ENCODE data around the gene MED16. TPM values are rescaled to one million over a fixed set of nuclear protein-coding genes. Genes with fewer than 3 reads are reported as not detected.

MED16 gene
- total and polyA plus RNA-seq, 2 of the 13 experiments (the other 11 are each of a cell fraction or from before 2014, with no cell fraction given), result 13.3 to 14.8 TPM

GRCh38 chr19:892894-893689, at the start of gene MED16, which contains the start of gene RNU6-9 (continued):
- TF ChIP-seq ZMAT5 (CRISPR knock-in tag; IDR thresholded peaks at IDR 0.05; ENCODE audit: borderline replicate concordance, low read depth), result no peak
- no peak for TF ChIP-seq AHR (CRISPR knock-in tag; IDR thresholded peaks at IDR 0.05)
- no peak for TF ChIP-seq ZBTB39 (CRISPR knock-in tag; IDR thresholded peaks at IDR 0.05)
- no peak for TF ChIP-seq ZNF556 (CRISPR knock-in tag; IDR thresholded peaks at IDR 0.05; ENCODE audit: borderline replicate concordance)
- TF ChIP-seq RXRA (CRISPR knock-in tag; IDR thresholded peaks at IDR 0.05), result peak; percentile 24; the same call in 1 of the 2 replicates
- TF ChIP-seq, protein P1, sequence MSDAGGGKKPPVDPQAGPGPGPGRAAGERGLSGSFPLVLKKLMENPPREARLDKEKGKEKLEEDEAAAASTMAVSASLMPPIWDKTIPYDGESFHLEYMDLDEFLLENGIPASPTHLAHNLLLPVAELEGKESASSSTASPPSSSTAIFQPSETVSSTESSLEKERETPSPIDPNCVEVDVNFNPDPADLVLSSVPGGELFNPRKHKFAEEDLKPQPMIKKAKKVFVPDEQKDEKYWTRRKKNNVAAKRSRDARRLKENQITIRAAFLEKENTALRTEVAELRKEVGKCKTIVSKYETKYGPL (CRISPR knock-in tag; IDR thresholded peaks at IDR 0.05), result peak; percentile 18; the same call in 1 of the 2 replicates
- TF ChIP-seq ZNF710 (CRISPR knock-in tag; IDR thresholded peaks at IDR 0.05; ENCODE audit: borderline replicate concordance), result no peak
- TF ChIP-seq ZNF746 (CRISPR knock-in tag; IDR thresholded peaks at IDR 0.05), result no peak
- no peak for TF ChIP-seq ZNF274 (CRISPR knock-in tag; IDR thresholded peaks at IDR 0.05)
- TF ChIP-seq ARNTL (CRISPR knock-in tag; IDR thresholded peaks at IDR 0.05), result no peak
- TF ChIP-seq RFX3 (CRISPR knock-in tag; IDR thresholded peaks at IDR 0.05), result no peak
- TF ChIP-seq HES4 (CRISPR knock-in tag; IDR thresholded peaks at IDR 0.05; ENCODE audit: borderline replicate concordance), result peak; percentile 68; the same call in 1 of the 2 replicates
- TF ChIP-seq HCFC1 (IDR thresholded peaks at IDR 0.05; ENCODE audit: low read depth, low read length), result no peak
- TF ChIP-seq, protein P2, sequence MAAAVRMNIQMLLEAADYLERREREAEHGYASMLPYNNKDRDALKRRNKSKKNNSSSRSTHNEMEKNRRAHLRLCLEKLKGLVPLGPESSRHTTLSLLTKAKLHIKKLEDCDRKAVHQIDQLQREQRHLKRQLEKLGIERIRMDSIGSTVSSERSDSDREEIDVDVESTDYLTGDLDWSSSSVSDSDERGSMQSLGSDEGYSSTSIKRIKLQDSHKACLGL (CRISPR knock-in tag; IDR thresholded peaks at IDR 0.05), result no peak
- TF ChIP-seq ETS1 (CRISPR knock-in tag; IDR thresholded peaks at IDR 0.05), result no peak
- TF ChIP-seq GATA4 (IDR thresholded peaks at IDR 0.05; ENCODE audit: borderline replicate concordance, low read depth), result no peak
- TF ChIP-seq RBFOX2 (IDR thresholded peaks at IDR 0.05; ENCODE audit: low read depth, low read length), result peak; percentile 94
- no peak for TF ChIP-seq ZBTB1 (CRISPR knock-in tag; IDR thresholded peaks at IDR 0.05; ENCODE audit: borderline replicate concordance)
- no peak for TF ChIP-seq NFRKB (IDR thresholded peaks at IDR 0.05)
- TF ChIP-seq MED1 (CRISPR knock-in tag; IDR thresholded peaks at IDR 0.05), result peak; percentile 42; the same call in 1 of the 2 replicates
- TF ChIP-seq ZNF101 (CRISPR knock-in tag; IDR thresholded peaks at IDR 0.05; ENCODE audit: borderline replicate concordance, low read depth), result no peak
- peak; percentile 47 for TF ChIP-seq SUZ12 (IDR thresholded peaks at IDR 0.05; ENCODE audit: low read depth, low read length)
- TF ChIP-seq ZNF598 (CRISPR knock-in tag; IDR thresholded peaks at IDR 0.05; ENCODE audit: borderline replicate concordance), result no peak
- TF ChIP-seq ZMYM4 (CRISPR knock-in tag; IDR thresholded peaks at IDR 0.05), result no peak
